Body of pancreas (tissue), 4 donors: Measurements from ENCODE around the gene PLOD1.

ENCODE experiments used
- POLR2A ChIP-seq, 3 donors: fragments of 450-650 bp; IDR thresholded peaks; one replicate each; pipeline ENCODE4 v1.6.1; 2016; ENCODE audit warnings: antibody characterized with exemption in 3 of 3, mild to moderate bottlenecking in 2 of 3
- TF ChIP-seq, protein P1 (sequence below), 7 experiments: fragments of 450-650 bp in 4 of 7; fragments of 200-600 bp in 3 of 7; sonication (generic) in 3 of 7; IDR thresholded peaks; one replicate each; pipeline ENCODE4 v1.5.1; 2016 to 2019; ENCODE audit warnings: antibody characterized with exemption in 7 of 7

DNA sequence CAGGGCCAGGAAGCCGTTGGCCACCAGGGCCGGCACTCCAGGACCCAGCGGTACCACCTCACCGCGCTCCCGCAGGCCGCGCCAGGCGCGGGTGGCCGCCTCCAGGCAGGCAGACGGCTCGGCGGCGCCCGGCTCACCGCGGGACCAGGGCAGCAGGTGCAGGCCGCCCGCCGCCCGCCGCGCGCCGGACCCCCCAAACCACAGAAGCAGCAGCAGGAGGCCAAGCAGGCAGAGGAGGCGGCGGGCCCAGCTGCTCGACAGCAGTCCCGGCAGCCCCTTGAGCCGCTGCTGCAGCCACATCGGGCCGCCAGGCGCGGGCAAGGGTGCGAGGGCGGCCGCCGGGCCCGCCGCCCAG, 8.6 kb upstream of the PLOD1 start:
- TF ChIP-seq, protein P1, sequence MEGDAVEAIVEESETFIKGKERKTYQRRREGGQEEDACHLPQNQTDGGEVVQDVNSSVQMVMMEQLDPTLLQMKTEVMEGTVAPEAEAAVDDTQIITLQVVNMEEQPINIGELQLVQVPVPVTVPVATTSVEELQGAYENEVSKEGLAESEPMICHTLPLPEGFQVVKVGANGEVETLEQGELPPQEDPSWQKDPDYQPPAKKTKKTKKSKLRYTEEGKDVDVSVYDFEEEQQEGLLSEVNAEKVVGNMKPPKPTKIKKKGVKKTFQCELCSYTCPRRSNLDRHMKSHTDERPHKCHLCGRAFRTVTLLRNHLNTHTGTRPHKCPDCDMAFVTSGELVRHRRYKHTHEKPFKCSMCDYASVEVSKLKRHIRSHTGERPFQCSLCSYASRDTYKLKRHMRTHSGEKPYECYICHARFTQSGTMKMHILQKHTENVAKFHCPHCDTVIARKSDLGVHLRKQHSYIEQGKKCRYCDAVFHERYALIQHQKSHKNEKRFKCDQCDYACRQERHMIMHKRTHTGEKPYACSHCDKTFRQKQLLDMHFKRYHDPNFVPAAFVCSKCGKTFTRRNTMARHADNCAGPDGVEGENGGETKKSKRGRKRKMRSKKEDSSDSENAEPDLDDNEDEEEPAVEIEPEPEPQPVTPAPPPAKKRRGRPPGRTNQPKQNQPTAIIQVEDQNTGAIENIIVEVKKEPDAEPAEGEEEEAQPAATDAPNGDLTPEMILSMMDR (IDR thresholded peaks at IDR 0.05), result no peak
- TF ChIP-seq POLR2A (IDR thresholded peaks at IDR 0.05), result no peak
